ENCODE data around the gene MARCHF7. TPM values are rescaled to one million over a fixed set of nuclear protein-coding genes. Genes with fewer than 3 reads are reported as not detected.

Gene MARCHF7
- total RNA-seq, 4 donors from 2014 or later: 115 to 279 (median 165) TPM

GRCh38 chr2:159728629-159729028 lies 16.3 kb downstream of the MARCHF7 start:
- Histone ChIP-seq H3K9me3 (no peaks in the 10 kb centered on the region), H3K27ac (no peak overlapping the region), H3K4me3 (no peak overlapping the region), H3K27me3 (no peaks in the 10 kb centered on the region), H3K36me3 (no peaks in the 10 kb centered on the region), H3K4me1 (no peaks in the 10 kb centered on the region)
- no peak for DNase-seq
- TF ChIP-seq POLR2A (IDR thresholded peaks at IDR 0.05): no peak
- TF ChIP-seq CTCF (IDR thresholded peaks at IDR 0.05): no peak
- intact Hi-C loops (cut with DNase I; ENCODE audit: low total_unique reads): no loop called here

GRCh38 chr2:159735648-159736047 lies 23.3 kb downstream of the MARCHF7 start:
- H3K27ac ChIP-seq: no peak overlapping the region
- H3K9me3 ChIP-seq: no peaks in the 10 kb centered on the region
- intact Hi-C loops (cut with DNase I; ENCODE audit: low total_unique reads): no loop called here
- peaks cover 0 to 3% of the 10 kb centered on the region in 2 donors for H3K4me1 ChIP-seq
- TF ChIP-seq CTCF (IDR thresholded peaks at IDR 0.05) (no peak), POLR2A (IDR thresholded peaks at IDR 0.05) (no peak)
- no peak for DNase-seq
- H3K36me3 ChIP-seq: no peaks in the 10 kb centered on the region
- H3K4me3 ChIP-seq: no peak overlapping the region
- no peaks in the 10 kb centered on the region for H3K27me3 ChIP-seq

GRCh38 chr2:159736048-159736447 lies 23.7 kb downstream of the MARCHF7 start:
- no peak overlapping the region for H3K4me3 ChIP-seq
- no peaks in the 10 kb centered on the region for H3K9me3 ChIP-seq
- H3K36me3 ChIP-seq: no peaks in the 10 kb centered on the region
- no peak for DNase-seq
- intact Hi-C loops (cut with DNase I; ENCODE audit: low total_unique reads): no loop called here
- peaks cover 0 to 3% of the 10 kb centered on the region in 2 donors for H3K4me1 ChIP-seq
- no peak for TF ChIP-seq POLR2A (IDR thresholded peaks at IDR 0.05)
- TF ChIP-seq CTCF (IDR thresholded peaks at IDR 0.05): no peak
- no peak overlapping the region for H3K27ac ChIP-seq
- no peaks in the 10 kb centered on the region for H3K27me3 ChIP-seq

- Histone ChIP-seq H3K9me3 (no peaks in the 10 kb centered on the region), H3K27ac (no peak overlapping the region), H3K27me3 (no peaks in the 10 kb centered on the region), H3K4me1 (peaks cover 0 to 3% of the 10 kb centered on the region in 2 donors), H3K4me3 (no peak overlapping the region), H3K36me3 (no peaks in the 10 kb centered on the region)
- intact Hi-C loops (cut with DNase I; ENCODE audit: low total_unique reads): no loop called here
- DNase-seq: no peak
- TF ChIP-seq POLR2A (IDR thresholded peaks at IDR 0.05): no peak
- TF ChIP-seq CTCF (IDR thresholded peaks at IDR 0.05): no peak
Measured at GRCh38 chr2:159737292-159737916, 25.1 kb downstream of the MARCHF7 start.

GRCh38 chr2:159737917-159738296 lies 25.6 kb downstream of the MARCHF7 start:
- Histone ChIP-seq H3K4me3 (no peak overlapping the region), H3K27me3 (no peaks in the 10 kb centered on the region), H3K36me3 (no peaks in the 10 kb centered on the region), H3K9me3 (no peaks in the 10 kb centered on the region), H3K4me1 (peaks cover 0 to 3% of the 10 kb centered on the region in 2 donors), H3K27ac (no peak overlapping the region)
- DNase-seq: no peak
- intact Hi-C loops (cut with DNase I; ENCODE audit: low total_unique reads): no loop called here
- TF ChIP-seq POLR2A (IDR thresholded peaks at IDR 0.05) (no peak), CTCF (IDR thresholded peaks at IDR 0.05) (no peak)
